Left lung (tissue), 10 donors: ENCODE measurements around the gene ENDOG. TPM values are rescaled to one million over a fixed set of nuclear protein-coding genes. Genes with fewer than 3 reads are reported as not detected.

Source experiments
- ATAC-seq: fragments of 200-7000 bp; cut with Tn5 transposase; one replicate; pipeline ENCODE4 v1.9.1; 2020; ENCODE audit warnings: moderate library complexity
- DNase-seq, 4 donors: peaks; one replicate each; pipeline ENCODE4 v3.0.0-alpha.2; 2013 to 2020
- H3K27ac ChIP-seq, 2 donors: fragments of 200-600 bp; sonication (generic) in 1 of 2; one replicate each; pipeline versions ENCODE4 v1.5.0 to v1.8.0; 2020 to 2021
- H3K27me3 ChIP-seq, 2 donors: fragments of 200-600 bp; sonication (generic) in 1 of 2; one replicate each; pipeline versions ENCODE4 v1.5.0 to v1.8.0; 2020 to 2021
- H3K36me3 ChIP-seq, 2 donors: fragments of 200-600 bp; sonication (generic) in 1 of 2; one replicate each; pipeline versions ENCODE4 v1.5.0 to v1.8.0; 2020 to 2021
- H3K4me1 ChIP-seq, 2 donors: fragments of 200-600 bp; one replicate each; pipeline ENCODE4 v1.8.0; 2021
- H3K4me3 ChIP-seq, 2 donors: fragments of 200-600 bp; sonication (generic) in 1 of 2; one replicate each; pipeline versions ENCODE4 v1.5.0 to v1.8.0; 2020 to 2021; ENCODE audit warnings: mild to moderate bottlenecking in 1 of 2
- H3K9me3 ChIP-seq, 2 donors: fragments of 200-600 bp; sonication (generic) in 1 of 2; one replicate each; pipeline versions ENCODE4 v1.5.0 to v1.8.0; 2020 to 2021
- CTCF ChIP-seq, 2 donors: fragments of 200-600 bp; sonication (generic) in 1 of 2; IDR thresholded peaks; one replicate each; pipeline versions ENCODE4 v1.5.0 to v1.8.0; 2021; ENCODE audit warnings: antibody characterized with exemption in 2 of 2
- intact Hi-C, 2 donors: fragments of 100-400 bp; cut with DNase I; formaldehyde crosslinking; loops; one replicate each; pipeline versions ENCODE4 v1.11.2 to v1.14.2; 2022
- polyA plus RNA-seq, 6 donors: library from polyadenylated mRNA; unstranded; fragments of 120-200 nt; gene quantifications; one replicate each; pipeline ENCODE4 v1.2.1, GENCODE V29; 2013; ENCODE audit not compliant: insufficient read length in 6 of 6
- total RNA-seq, 2 donors: library from RNA; stranded (reverse); fragmentation: NEBNext Ultra II Directional; extraction: Animal tissue kit (Norgen Biotek cat#: 25700); gene quantifications; one replicate each; pipeline ENCODE4 v1.2.1, GENCODE V29; 2021
- donor health status: DM: no; HTN: yes; CAD: no.
- donor health status: DM: no; HTN: no; CAD: no.

The ENDOG gene
- total and polyA plus RNA-seq, 8 donors = 2.4 to 24.7 (median 6.7) TPM

- peaks cover 0 to 7% of the 10 kb centered on the region in 2 donors for H3K27me3 ChIP-seq
- no peaks in the 10 kb centered on the region for H3K9me3 ChIP-seq
- no peak for ATAC-seq
- peaks cover 0 to 74% of the 10 kb centered on the region in 2 donors for H3K36me3 ChIP-seq
- TF ChIP-seq CTCF (IDR thresholded peaks at IDR 0.05) = no peak
- no peak overlapping the region for H3K4me3 ChIP-seq
- no peak overlapping the region for H3K27ac ChIP-seq
- peaks cover 6 to 18% of the 10 kb centered on the region in 2 donors for H3K4me1 ChIP-seq
- no peak for DNase-seq
- intact Hi-C loops = no loop called here
Observed at GRCh38 chr9:128823362-128823902, 5.1 kb downstream of the ENDOG start.

GRCh38 chr9:128823903-128824406 is 5.7 kb downstream of the ENDOG start:
- DNase-seq (no peak), ATAC-seq (no peak)
- TF ChIP-seq CTCF (IDR thresholded peaks at IDR 0.05) = no peak
- Histone ChIP-seq H3K36me3 (peaks cover 0 to 74% of the 10 kb centered on the region in 2 donors), H3K27ac (no peak overlapping the region), H3K4me1 (peaks cover 11 to 22% of the 10 kb centered on the region in 2 donors), H3K27me3 (peaks cover 0 to 5% of the 10 kb centered on the region in 2 donors), H3K9me3 (no peaks in the 10 kb centered on the region), H3K4me3 (no peak overlapping the region)
- intact Hi-C loops = no loop called here

DNA sequence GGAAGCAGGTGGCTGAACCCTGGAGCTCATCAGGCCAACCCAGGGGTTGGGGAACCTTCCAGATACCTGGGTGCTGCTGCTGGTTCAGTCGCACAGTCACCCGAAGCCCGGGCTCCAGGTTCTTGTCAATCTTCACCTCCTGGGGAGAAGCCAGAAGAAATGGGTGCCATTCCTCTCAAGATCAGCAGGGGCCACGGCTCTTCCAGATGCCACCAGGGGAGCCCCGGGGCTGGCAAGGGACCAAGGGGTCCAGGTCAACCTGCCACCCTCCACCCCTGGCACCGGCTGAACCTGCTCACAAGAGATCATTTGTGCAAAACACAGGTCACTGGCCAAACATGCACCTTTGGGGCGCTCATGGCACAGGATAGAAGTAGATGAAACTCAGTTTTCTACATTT is 6.6 kb downstream of the ENDOG start:
- peaks cover 7 to 18% of the 10 kb centered on the region in 2 donors for H3K4me1 ChIP-seq
- TF ChIP-seq CTCF (IDR thresholded peaks at IDR 0.05) = no peak
- no peak overlapping the region for H3K4me3 ChIP-seq
- DNase-seq = no peak
- H3K27ac ChIP-seq = no peak overlapping the region
- intact Hi-C loops = no loop called here
- H3K9me3 ChIP-seq = no peaks in the 10 kb centered on the region
- ATAC-seq = no peak
- H3K36me3 ChIP-seq = peaks cover 0 to 74% of the 10 kb centered on the region in 2 donors
- H3K27me3 ChIP-seq = no peaks in the 10 kb centered on the region

DNA sequence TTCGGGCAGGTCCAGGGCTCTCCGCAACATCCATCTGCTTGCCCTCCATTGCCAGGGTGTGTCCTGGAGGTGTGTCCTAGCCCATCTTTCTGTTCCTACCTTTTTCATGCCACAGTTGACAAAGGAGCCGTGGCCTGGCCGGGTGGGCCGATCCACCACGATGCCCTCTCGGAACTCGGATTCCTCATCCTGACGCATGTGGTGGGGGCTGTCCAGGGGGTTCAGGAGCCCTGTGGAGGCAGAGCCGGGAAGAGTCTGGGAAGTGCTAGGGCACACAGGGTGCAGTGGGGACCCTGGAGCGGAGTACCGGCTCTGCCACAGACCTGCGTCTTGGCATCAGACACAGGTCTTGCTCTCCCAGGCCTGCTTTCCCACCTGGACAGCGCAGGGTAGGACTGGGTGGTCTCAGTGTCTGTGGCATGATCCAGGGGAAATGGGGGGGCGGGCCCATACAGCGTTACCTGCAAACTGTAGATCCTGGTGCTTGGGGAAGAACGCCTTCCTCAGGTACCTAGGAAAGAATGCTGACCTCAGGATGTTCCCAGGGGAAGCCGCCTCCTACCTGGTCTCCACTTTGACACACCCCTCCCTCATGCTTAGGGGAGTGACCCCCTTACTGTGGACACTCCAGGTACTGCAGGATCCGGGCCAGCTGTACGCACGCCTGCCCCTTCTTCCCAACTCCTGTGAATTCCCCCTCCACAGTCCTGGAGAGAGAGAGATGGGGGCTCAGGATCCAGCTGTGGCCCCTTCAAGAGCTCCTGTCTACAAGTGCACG is 7.8 kb downstream of the ENDOG start:
- Histone ChIP-seq H3K36me3 (peaks cover 0 to 70% of the 10 kb centered on the region in 2 donors), H3K9me3 (no peaks in the 10 kb centered on the region), H3K4me1 (peaks cover 7 to 21% of the 10 kb centered on the region in 2 donors), H3K4me3 (no peak overlapping the region), H3K27ac (no peak overlapping the region), H3K27me3 (no peaks in the 10 kb centered on the region)
- intact Hi-C loops = no loop called here
- no peak for ATAC-seq
- DNase-seq = no peak
- TF ChIP-seq CTCF (IDR thresholded peaks at IDR 0.05) = no peak

GRCh38 chr9:128828267-128828666 is 10.0 kb downstream of the ENDOG start:
- no peak for DNase-seq
- Histone ChIP-seq H3K27ac (no peak overlapping the region), H3K27me3 (no peaks in the 10 kb centered on the region), H3K36me3 (peaks cover 0 to 49% of the 10 kb centered on the region in 2 donors), H3K4me1 (peaks cover 7 to 21% of the 10 kb centered on the region in 2 donors), H3K9me3 (no peaks in the 10 kb centered on the region), H3K4me3 (peak overlapping the region in 1 of 2 donors; percentile 96)
- TF ChIP-seq CTCF (IDR thresholded peaks at IDR 0.05) = no peak
- ATAC-seq = no peak
- intact Hi-C loops = no loop called here
